D341Med (cell line): ENCODE results near the gene CDH24.
A peak's percentile ranks its signal among the peaks of the same experiment; 100 is the strongest.
"Not testable (repeated sequence)": the region's sequence is repeated elsewhere in the genome, so short reads cannot be mapped to it uniquely, and the experiment has no call there.

Experiments used
- DNase-seq: peaks from one replicate; pipeline ENCODE4 v3.0.0; 2012; ENCODE audit warnings: low spot score

The CDH24 gene

DNA sequence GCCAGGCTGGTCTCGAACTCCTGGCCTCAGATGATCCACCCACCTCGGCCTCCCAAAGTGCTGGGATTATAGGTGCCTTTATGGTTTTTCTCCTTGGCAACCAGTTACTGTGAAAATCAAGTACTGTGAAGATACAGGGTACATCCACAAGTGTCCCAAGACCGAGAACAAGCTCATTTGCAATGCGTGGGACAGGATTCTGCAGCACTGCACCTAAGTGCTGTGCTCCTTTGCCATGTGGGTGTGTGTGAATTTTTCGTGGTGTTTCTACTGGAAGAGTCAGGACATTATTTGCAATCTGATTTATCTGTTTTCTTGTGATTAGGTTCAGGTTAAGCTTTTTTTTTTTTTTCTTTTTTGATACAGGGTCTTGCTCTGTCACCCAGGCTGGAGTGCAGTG lies 40.2 kb downstream of the CDH24 start:
- no peak for DNase-seq

DNA sequence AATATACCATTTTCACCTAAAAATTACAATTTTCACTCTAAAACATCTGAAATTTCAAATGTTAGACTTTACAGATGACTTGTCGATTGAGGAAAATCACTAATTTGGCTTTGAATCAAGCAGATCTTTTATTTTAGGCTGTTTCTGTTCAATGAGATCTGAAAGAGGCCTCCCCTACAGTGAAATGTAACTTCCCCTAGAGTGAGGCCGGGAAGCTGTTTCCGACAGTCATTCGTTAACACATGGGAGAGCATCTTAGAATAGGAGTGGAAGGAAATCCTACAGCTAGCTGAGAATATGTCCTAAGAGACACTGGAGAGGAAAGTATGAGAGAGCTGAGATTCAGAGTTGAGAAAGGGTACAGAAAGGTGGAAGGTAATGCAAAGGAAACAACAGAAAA lies 41.7 kb downstream of the CDH24 start:
- DNase-seq, result no peak

DNA sequence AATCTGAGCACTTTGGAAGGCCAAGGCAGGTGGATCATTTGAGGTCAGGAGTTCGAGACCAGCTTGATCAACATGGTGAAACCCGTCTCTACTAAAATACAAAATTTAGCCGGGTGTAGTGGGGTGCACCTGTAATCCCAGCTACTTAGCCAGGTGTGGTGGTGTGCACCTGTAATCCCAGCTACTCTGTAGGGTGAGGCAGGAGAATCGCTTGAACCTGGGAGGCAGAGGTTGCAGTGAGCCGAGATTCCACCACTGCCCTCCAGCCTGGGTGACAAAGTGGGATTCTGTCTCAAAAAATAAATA lies 43.6 kb downstream of the CDH24 start:
- not testable (repeated sequence) for DNase-seq

DNA sequence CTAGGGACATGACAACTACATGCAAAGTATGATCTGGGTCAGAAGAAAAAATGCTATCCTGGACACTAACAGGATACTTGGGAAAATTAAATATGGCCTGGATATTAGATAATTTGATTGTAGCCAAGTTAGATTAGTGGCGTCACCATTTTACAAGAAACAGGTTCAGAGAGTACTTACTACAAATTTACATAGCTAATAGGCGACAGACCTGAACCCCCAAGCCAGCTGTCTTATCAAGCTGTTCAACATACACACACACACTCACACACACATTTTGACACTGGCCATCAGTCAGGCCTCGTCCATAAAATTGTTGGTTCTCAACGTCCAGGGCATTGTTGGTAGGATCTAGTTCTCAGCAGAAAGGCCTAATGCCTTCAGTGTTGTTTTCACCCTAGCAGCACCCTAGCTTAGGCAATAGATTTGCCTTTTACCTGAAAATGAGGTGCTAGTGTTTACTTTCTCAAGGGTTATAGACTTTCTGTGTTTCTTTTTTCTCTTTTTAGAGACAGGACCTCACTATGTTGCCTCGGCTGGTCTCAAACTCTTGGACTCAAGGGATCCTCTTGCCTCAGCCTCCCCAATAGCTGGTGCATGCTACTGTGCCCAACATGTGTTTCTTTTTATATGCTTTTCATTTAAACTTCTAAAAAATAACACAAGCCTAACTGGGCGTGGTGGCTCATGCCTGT lies 44.1 kb downstream of the CDH24 start:
- no peak for DNase-seq

DNA sequence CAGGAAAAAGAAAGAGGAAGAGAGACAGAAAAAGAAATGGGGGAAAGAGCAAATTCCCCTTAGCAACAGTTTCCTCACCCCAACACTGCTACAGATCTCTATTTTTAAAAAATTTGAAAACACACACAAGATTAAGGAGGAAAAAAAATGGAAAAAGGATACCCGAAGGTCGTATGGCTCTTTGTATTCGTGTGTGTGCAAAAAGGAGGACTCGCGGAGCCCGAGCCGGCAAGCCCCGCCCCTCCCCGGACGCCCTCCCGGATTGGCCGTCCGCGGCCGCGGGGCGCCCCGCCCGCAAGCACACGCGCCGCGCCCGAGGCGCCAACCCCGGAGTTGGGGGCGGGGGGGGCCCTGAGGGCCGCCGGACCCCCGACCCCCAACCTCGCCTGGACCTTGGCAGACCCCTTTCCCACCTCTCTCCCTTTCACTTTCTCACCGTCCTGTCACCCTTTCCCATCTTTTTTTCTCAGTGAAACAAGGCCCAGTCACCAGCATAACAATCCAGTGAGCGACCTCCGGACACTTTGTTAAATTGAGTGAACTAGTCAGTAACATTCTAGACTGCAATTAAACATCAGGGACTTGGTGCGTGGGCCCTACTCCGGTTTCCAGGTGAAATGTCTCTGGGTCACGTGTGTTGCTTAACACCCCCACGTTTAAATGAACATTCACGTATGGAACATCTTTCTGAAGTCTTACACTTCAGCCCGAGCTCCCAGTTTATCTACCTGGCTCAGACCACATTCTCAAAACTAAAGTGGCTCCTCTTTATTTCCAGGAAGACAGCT lies 47.2 kb downstream of the CDH24 start, which contains the start of gene C14orf93:
Gene C14orf93 (minus strand): TSS at position 205 of the 788 bp plus-strand sequence. CDS start 11,120 bp downstream, outside the sequence.
- peak; percentile 93 for DNase-seq

DNA sequence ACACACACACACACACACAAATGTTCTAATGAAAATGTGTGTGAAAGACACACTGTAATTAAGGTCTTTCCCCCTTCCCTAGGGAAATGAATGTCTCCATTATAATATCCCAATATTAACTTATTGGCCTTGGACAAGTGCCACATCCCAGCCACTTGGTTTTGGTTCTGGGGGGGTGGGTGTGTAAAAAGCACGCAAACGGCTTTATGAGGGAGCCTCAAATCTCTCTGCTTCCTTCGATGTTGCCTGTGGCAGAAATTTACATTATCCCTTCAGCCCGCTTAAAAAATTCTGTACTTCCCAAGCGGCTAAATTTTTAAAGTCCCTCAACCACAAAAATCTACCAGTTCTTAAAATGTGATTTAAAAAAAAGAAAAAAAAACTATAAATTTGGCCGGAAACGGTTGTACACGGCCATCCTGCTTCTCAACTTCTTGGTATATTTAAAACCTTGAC lies 47.8 kb downstream of the CDH24 start:
- DNase-seq, result no peak

DNA sequence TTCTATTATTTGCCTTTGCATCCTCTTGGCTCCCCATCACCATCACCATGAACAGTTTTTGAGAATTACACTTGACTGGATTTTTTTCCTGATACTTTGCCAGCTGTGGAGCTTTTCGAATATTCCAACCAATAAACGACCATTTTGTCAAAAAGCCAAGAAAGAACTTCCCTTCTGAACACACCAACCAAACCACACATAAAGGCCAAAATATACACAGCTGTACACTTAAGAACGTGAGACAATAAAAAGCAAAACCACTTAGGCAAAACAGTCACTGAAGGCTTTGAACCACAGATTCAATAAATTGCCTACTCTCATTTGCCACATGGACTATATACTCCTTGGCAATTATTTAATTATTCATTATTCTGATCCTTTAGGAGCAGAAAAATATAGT lies 48.5 kb downstream of the CDH24 start:
- DNase-seq, result no peak

DNA sequence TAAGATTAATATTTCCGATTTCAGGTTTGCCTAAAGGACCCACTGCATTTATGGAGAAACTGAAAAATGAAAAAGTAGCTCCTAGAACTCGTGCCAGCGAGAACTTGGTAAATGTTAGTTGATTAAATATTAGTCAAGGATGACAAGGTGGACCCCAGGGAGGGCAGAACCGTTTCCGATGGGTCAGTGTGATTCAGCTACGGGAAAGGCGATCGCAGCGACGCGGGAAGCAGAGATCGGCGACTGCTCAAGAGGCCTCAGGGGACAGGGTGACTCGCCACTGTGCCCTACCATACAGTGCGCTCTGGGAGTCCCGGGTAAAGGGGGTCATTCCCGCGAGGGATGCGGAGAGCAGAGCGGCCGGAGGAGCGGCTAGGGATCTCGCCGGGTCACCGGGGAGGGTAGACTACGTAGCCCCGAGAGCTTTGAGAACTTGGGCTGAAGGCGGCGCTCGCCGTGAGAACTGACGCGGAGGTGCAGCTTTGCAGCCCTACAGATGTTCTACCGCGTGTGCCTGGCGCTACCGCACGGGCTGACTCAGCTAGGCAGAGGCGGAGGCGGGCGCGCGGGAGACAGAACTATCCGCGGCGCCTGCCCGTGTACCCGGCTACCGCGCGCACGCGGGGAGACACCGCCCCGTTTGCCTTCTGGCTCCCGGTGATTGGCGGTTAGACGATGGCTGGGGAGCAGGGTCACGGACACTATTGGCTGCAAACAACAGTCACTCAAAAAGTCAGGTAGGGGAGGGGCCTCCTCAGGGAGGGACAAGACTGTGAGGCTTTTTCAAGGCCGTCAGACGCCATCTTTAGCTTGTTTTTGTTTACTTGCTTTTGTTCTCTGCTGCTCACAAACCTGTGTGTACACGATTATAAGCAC lies 50.5 kb downstream of the CDH24 start:
- DNase-seq, result peak; percentile 98

DNA sequence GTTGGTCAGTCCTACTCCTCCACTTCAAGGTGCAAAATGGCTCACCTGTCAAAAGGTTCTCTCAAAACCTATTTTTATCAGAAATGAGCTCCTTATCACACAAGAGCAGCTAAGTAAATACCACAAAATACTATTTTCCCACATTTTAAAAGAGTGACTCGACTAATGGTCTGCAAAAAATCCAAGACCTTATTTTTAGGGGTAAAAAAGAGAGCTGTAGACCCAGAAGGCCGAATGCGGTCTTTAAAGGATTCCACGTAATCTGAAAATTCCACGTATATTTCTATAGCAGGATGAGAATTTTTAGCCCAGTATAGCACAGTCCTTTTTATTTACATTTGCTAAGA lies 51.2 kb downstream of the CDH24 start:
- no peak for DNase-seq

DNA sequence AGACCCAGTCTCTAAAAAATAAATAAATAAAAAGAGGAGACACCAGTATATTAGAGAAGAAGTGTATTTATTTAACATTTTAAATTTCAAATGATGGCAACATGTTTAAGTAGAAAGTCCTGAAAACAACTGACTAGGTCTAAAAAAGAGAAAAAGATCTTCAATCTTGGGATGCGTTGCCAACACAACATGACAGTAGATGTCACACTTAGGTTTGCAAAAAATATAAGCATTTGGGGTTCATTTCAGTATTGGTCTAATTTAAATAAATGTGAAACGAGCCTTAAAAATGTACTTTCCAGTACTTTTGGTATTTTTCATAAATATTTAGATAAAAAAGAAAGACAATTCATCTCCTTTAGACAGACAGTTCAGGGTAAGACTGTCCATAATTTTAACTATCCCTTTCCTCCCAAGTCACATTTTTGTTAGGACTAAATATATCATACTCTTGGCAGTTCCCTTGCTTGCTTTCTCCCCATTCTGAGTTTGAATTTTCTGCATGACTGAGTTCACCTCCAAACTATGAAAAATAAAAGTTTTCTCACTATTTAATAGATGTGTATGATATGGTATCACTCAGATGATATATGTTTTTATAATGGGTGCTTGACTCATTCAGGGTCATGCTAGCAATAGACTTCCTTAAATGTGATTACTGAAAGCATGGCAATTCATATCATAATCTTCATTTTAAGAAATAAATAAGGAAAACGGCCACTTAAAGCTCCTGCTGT lies 51.7 kb downstream of the CDH24 start:
- no peak for DNase-seq

DNA sequence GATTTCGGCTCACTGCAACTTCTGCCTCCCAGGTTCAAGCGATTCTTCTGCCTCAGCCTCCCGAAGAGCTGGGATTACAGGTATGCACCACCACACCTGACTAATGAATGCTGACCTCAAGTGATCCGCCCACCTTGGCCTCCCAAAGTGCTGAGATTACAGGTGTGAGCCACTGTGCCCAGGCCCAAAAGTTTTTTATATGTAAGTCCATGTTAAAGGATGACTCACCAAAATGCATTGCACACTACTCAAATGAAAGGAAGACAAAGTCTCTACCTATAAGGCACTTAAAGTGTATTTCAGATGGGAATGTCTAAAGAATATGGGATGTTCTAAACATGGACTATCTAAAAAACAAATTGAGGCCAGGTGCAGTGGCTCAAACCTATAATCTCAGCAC lies 53.0 kb downstream of the CDH24 start:
- DNase-seq, result not testable (repeated sequence)

DNA sequence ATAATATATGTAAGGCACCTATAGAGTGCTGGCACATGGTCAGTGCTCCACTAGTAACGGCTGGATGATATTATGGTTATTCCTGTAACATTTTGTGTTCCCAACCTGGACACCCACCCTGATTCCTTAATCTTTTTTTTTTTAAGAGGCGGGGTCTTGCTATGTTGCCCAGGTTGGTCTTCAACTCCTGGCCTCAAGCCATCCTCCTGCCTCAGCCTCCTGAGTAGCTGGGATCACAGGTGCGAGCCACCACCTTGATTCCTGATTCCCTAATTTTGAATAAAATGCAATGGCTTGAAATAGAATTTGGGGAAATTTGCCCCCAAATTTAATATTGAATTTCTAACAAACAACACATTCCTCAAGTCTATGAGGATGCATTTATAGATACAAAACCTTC lies 54.7 kb downstream of the CDH24 start:
- no peak for DNase-seq

DNA sequence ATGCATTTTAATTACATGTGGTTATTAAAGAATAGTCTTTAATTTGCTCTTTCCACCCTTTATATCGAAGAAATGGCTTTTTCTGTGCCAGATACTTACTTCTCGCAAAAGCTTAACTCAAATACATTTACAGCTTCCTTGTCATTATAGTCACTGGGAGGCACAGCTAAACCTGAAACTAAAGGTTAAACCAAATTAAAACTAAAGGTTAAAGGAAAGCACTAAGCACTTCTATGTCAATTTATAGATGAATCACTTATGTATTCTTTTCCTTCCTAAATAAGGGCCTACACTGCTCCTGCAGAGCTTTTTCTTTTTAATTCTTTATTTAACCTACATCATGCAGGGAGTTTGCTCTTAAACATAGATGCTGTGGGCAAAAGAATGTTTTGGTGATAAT lies 56.5 kb downstream of the CDH24 start:
- no peak for DNase-seq

DNA sequence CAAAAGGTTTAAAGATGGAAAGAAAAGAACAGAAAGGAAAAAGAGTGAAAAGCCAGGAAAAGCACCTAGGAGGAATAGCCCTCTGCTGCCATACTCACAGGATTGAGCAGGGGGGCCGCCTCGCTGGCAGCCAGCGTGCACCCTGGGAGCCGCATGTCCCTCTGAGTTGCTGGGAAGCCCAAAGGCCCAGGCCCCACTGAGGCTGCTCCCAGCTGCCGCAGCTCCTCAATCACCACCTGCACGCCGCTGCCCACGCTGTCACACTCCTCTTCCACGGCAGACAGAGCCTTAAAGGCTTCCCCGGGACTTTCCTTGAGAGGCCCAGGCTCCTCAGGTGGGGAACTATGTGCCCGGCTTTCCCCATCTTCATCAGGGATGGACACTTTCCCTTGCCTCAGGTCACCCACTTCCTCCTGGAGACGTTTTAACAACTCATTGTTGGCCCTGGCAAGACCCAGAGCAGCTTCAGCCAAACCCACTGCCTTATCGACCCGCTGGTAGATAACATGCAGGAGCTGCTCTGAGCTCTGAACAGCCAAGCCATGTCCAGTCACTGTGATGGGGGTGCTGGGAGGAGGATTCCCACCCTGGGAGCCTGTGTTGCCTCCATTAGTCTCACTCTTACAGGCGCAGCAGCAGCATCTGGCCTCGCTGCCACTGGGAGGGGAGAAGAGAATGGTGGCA lies 58.8 kb downstream of the CDH24 start:
- no peak for DNase-seq

DNA sequence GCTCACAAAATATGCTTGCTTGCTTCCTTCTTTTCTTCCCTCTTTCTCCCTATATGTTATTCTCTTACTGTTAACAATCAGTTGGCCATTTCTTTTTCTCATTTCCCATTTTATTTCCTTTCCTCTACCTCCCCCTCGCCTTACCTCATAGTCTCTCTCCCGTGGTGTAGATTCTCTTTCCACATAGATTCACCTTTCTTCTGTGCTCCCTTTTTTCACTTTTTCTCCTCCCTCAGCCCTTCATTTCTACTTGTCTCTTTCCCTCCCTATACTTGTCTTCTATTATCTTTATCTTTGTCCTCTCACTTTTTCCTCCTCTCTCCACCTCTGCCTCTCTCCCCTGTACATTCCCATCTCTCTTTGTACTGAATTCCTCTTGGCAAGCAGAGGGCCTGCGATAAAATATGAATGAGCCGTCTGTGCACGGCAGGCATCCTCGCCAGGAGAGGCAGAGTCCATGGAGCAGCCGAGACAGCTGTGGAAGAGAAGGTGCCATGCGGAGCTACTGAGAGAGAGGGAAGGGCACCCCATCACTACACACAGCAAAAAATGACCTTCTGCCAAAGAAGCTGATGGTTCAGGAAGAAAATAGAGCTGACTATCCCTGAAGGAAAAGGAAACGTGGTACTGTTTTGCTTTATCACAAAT lies 59.5 kb downstream of the CDH24 start:
- DNase-seq, result no peak
